Pancreas (tissue), 10 donors: Measurements from ENCODE around the gene SLC8A1. TPM values are rescaled to one million over a fixed set of nuclear protein-coding genes. Genes with fewer than 3 reads are reported as not detected.

Experiments used
- ATAC-seq, 4 donors: fragments of 200-7000 bp; cut with Tn5 transposase; one replicate each; pipeline versions ENCODE4 v1.8.0 to v1.9.1; 2020; ENCODE audit warnings: mild to moderate bottlenecking in 4 of 4, moderate library complexity in 4 of 4
- DNase-seq, 6 donors: peaks; one replicate each; pipeline ENCODE4 v3.0.0-alpha.2; 2020
- FAIRE-seq: peaks from 2 replicates; lab custom pipeline; 2012; peaks lifted over from hg19 to GRCh38; lab: Jason Lieb, UNC
- H3K27ac ChIP-seq, 4 donors: fragments of 200-600 bp; sonication (generic); 1 replicate in 3 of 4; 2 replicates in 1 of 4; pipeline versions ENCODE4 v1.5.0 to v1.8.0; 2020
- H3K27me3 ChIP-seq, 4 donors: fragments of 200-600 bp; one replicate each; pipeline ENCODE4 v1.8.0; 2021
- H3K36me3 ChIP-seq, 3 donors: fragments of 200-600 bp; sonication (generic) in 1 of 3; one replicate each; pipeline versions ENCODE4 v1.5.0 to v1.8.0; 2020 to 2021
- H3K4me1 ChIP-seq, 3 donors: fragments of 200-600 bp; one replicate each; pipeline ENCODE4 v1.8.0; 2021
- H3K4me3 ChIP-seq, 4 donors: fragments of 200-600 bp; sonication (generic) in 2 of 4; one replicate each; pipeline versions ENCODE4 v1.5.0 to v1.8.0; 2020 to 2021
- H3K9me3 ChIP-seq, 4 donors: fragments of 200-600 bp; one replicate each; pipeline ENCODE4 v1.8.0; 2021
- CTCF ChIP-seq, 4 donors: fragments of 200-600 bp; sonication (generic) in 3 of 4; IDR thresholded peaks; one replicate each; pipeline versions ENCODE4 v1.5.0 to v1.8.0; 2021; ENCODE audit warnings: antibody characterized with exemption in 4 of 4
- WGBS, 2 donors: extraction: QIAGEN DNeasy Blood & Tissue Kit; methylation state at CpG; one replicate each; pipeline ENCODE4 v1.1.7; 2013; 5-methylcytosine and 5-hydroxymethylcytosine counted together
- intact Hi-C, 3 donors: fragments of 100-400 bp; cut with DNase I; formaldehyde crosslinking; loops; one replicate each; pipeline versions ENCODE4 v1.11.1 to v1.14.2; 2022
- polyA plus RNA-seq, 2 donors: library from polyadenylated mRNA; stranded (reverse); fragments of 200-250 nt; gene quantifications; one replicate each; pipeline ENCODE4 v1.2.3, GENCODE V29; 2013
- total RNA-seq, 6 donors: library from RNA; stranded (reverse); fragmentation: NEBNext Ultra II Directional in 4 of 6; extraction: Animal tissue kit (Norgen Biotek cat#: 25700) in 4 of 6; gene quantifications; one replicate each; pipeline versions ENCODE4 v1.2.1 to v1.2.4, GENCODE V29; 2021 to 2023
- donor health status: healthy with polysubstance abuse.
- donor health status: DM: no; HTN: no; CAD: no; lungs with moderate emphysema.
- donor health status: DM: no; HTN: no; CAD: no.
- donor health status: control.
- donor health status: control.
- donor health status: Bipolar disorder and iron deficiency.
- donor health status: DM: yes; HTN: yes; CAD: no.
- donor health status: DM: no; HTN: no; CAD: no.
- donor health status: DM: no; HTN: no; CAD: no.
- donor health status: DM: yes; HTN: yes; CAD: no.

Gene SLC8A1
- total and polyA plus RNA-seq, 8 donors = 0.19 to 12.4 (median 2.3) TPM

- Histone ChIP-seq H3K4me1 (no peaks in the 10 kb centered on the region), H3K27me3 (no peaks in the 10 kb centered on the region), H3K9me3 (no peaks in the 10 kb centered on the region), H3K36me3 (no peaks in the 10 kb centered on the region), H3K27ac (no peak overlapping the region), H3K4me3 (no peak overlapping the region)
- TF ChIP-seq CTCF (IDR thresholded peaks at IDR 0.05) = no peak
- WGBS, 2 donors = 48 to 67% methylated on average over 1 of the region's 1 CpG
- FAIRE-seq = no peak
- ATAC-seq = no peak
- intact Hi-C loops = no loop called here
- DNase-seq = no peak
Observed at GRCh38 chr2:40316620-40317019, 135.3 kb downstream of the SLC8A1 start.

- 11 to 13% methylated on average over 2 of the region's 2 CpGs for WGBS, 2 donors
- no peak for DNase-seq
- TF ChIP-seq CTCF (IDR thresholded peaks at IDR 0.05) = no peak
Observed at GRCh38 chr2:40315683-40316082, 136.2 kb downstream of the SLC8A1 start.

GRCh38 chr2:40311026-40311425 is 140.9 kb downstream of the SLC8A1 start:
- no peak for TF ChIP-seq CTCF (IDR thresholded peaks at IDR 0.05)
- WGBS, 2 donors = 46 to 51% methylated on average over 2 of the region's 2 CpGs
- Histone ChIP-seq H3K36me3 (no peaks in the 10 kb centered on the region), H3K4me3 (no peak overlapping the region), H3K27me3 (no peaks in the 10 kb centered on the region), H3K27ac (no peak overlapping the region), H3K4me1 (no peaks in the 10 kb centered on the region), H3K9me3 (no peaks in the 10 kb centered on the region)
- no peak for DNase-seq
- FAIRE-seq = no peak
- intact Hi-C loops = no loop called here
- ATAC-seq = no peak

More at GRCh38 chr2:40315683-40316082, 136.2 kb downstream of the SLC8A1 start:
- ATAC-seq (peak in 3 of 4 donors; percentile 15 to 39 (median 30)), FAIRE-seq (no peak)
- H3K4me3 ChIP-seq = no peak overlapping the region
- no peaks in the 10 kb centered on the region for H3K9me3 ChIP-seq
- no peaks in the 10 kb centered on the region for H3K27me3 ChIP-seq
- no peaks in the 10 kb centered on the region for H3K36me3 ChIP-seq
- intact Hi-C loops = no loop called here
- no peak overlapping the region for H3K27ac ChIP-seq
- H3K4me1 ChIP-seq = no peaks in the 10 kb centered on the region

- no peak overlapping the region for H3K4me3 ChIP-seq
- H3K4me1 ChIP-seq = no peaks in the 10 kb centered on the region
- ATAC-seq = no peak
- H3K27me3 ChIP-seq = no peaks in the 10 kb centered on the region
- intact Hi-C loops = no loop called here
- DNase-seq = no peak
- WGBS, 2 donors = 40 to 43% methylated on average over 1 of the region's 1 CpG
- H3K36me3 ChIP-seq = no peaks in the 10 kb centered on the region
- no peaks in the 10 kb centered on the region for H3K9me3 ChIP-seq
- no peak for TF ChIP-seq CTCF (IDR thresholded peaks at IDR 0.05)
- FAIRE-seq = no peak
- no peak overlapping the region for H3K27ac ChIP-seq
Observed at GRCh38 chr2:40310303-40310702, 141.6 kb downstream of the SLC8A1 start.

GRCh38 chr2:40304340-40304739 is 147.6 kb downstream of the SLC8A1 start:
- Histone ChIP-seq H3K9me3 (no peaks in the 10 kb centered on the region), H3K27me3 (no peaks in the 10 kb centered on the region), H3K36me3 (no peaks in the 10 kb centered on the region), H3K4me1 (no peaks in the 10 kb centered on the region), H3K27ac (no peak overlapping the region), H3K4me3 (no peak overlapping the region)
- ATAC-seq (no peak), FAIRE-seq (no peak), DNase-seq (no peak)
- WGBS, 2 donors = 80 to 84% methylated on average over 8 of the region's 8 CpGs
- intact Hi-C loops = no loop called here
- no peak for TF ChIP-seq CTCF (IDR thresholded peaks at IDR 0.05)
